GM12878 (cell line): ENCODE data around the gene PDE6C. TPM values are rescaled to one million over a fixed set of nuclear protein-coding genes. Genes with fewer than 3 reads are reported as not detected.

ENCODE experiments used
- ATAC-seq: fragments of 200-7000 bp; cut with Tn5 transposase; 3 replicates; pipeline ENCODE4 v1.9.1; 2020; ENCODE audit warnings: mild to moderate bottlenecking, moderate library complexity
- BruUV-seq: library from RNA; stranded (reverse); fragments of 400-500 nt; replicated peaks from 2 replicates; lab custom pipeline; 2021; lab: Mats Ljungman, UMichigan
- CTCF ChIA-PET: fragments of 300-600 bp; sonication (Branson Sonifier 250); formaldehyde crosslinking; extraction: SDS; loops from one replicate; lab custom pipeline; 2021; ENCODE audit warnings: inconsistent platforms; lab: Yijun Ruan, JAX
- POLR2A ChIA-PET: fragments of 350-600 bp; formaldehyde crosslinking; extraction: SDS; loops from one replicate; lab custom pipeline; 2021; ENCODE audit warnings: inconsistent platforms; lab: Charles Lee
- RAD21 ChIA-PET: fragments of 300-600 bp; sonication (Branson Sonifier 250); formaldehyde crosslinking; loops from one replicate; lab custom pipeline; 2023; ENCODE audit warnings: antibody characterized with exemption; ENCODE audit not compliant: unreplicated experiment; lab: Charles Lee
- SMC1A ChIA-PET: fragments of 300-600 bp; sonication (Branson Sonifier 250); formaldehyde crosslinking; loops from one replicate; lab custom pipeline; 2023; ENCODE audit not compliant: unreplicated experiment, uncharacterized antibody; lab: Charles Lee
- DNase-seq: peaks from one replicate; pipeline ENCODE4 v3.0.0-alpha.2; 2011; ENCODE audit warnings: low read depth, low spot score
- FAIRE-seq: peaks from 3 replicates; lab custom pipeline; 2011; peaks lifted over from hg19 to GRCh38; lab: Jason Lieb, UNC
- H2AFZ ChIP-seq: 2 replicates; pipeline ENCODE4 v1.6.0; 2011; ENCODE audit warnings: low read depth, low read length, control low read depth; ENCODE audit not compliant: control insufficient read depth
- H3K27ac ChIP-seq: 2 replicates; pipeline ENCODE4 v1.5.1; 2011; ENCODE audit warnings: control low read depth; ENCODE audit not compliant: control insufficient read depth, insufficient read depth
- H3K27me3 ChIP-seq, 2 experiments: replicated peaks in 1 of 2; 2 replicates each; pipeline versions ENCODE4 v1.6.0 to v1.6.1; 2011; ENCODE audit warnings: low read length in 1 of 2; ENCODE audit not compliant: control insufficient read depth in 2 of 2, insufficient read depth in 2 of 2
- H3K36me3 ChIP-seq, 2 experiments: 2 replicates each; pipeline ENCODE4 v1.5.1; 2011; ENCODE audit warnings: low read length in 1 of 2; ENCODE audit not compliant: control insufficient read depth in 2 of 2, insufficient read depth in 2 of 2
- H3K4me1 ChIP-seq: 2 replicates; pipeline ENCODE4 v1.6.1; 2011; ENCODE audit warnings: mild to moderate bottlenecking, low read length, moderate library complexity, mixed read lengths; ENCODE audit not compliant: control insufficient read depth, insufficient read depth
- H3K4me2 ChIP-seq: 2 replicates; pipeline ENCODE4 v1.6.0; 2011; ENCODE audit warnings: control low read depth; ENCODE audit not compliant: control insufficient read depth, insufficient read depth
- H3K4me3 ChIP-seq: fragments of 200-600 bp; sonication (generic); 2 replicates; pipeline ENCODE4 v1.5.1; 2016
- H3K79me2 ChIP-seq: 2 replicates; pipeline ENCODE4 v1.6.0; 2011; ENCODE audit warnings: low read length; ENCODE audit not compliant: control insufficient read depth, insufficient read depth
- H3K9ac ChIP-seq: 2 replicates; pipeline ENCODE4 v1.8.0; 2011; ENCODE audit warnings: low read length, control low read depth, mixed read lengths; ENCODE audit not compliant: control insufficient read depth, insufficient read depth
- H3K9me3 ChIP-seq: replicated peaks from 3 replicates; pipeline ENCODE4 v1.5.1; 2011; ENCODE audit warnings: mild to moderate bottlenecking, low read length; ENCODE audit not compliant: control insufficient read depth, insufficient read depth
- H4K20me1 ChIP-seq: 2 replicates; pipeline ENCODE4 v1.6.0; 2011; ENCODE audit not compliant: control insufficient read depth, insufficient read depth
- CBFB ChIP-seq: IDR thresholded peaks from 2 replicates; pipeline ENCODE4 v1.6.1; 2016; ENCODE audit warnings: antibody characterized with exemption, low read depth
- CHD2 ChIP-seq: IDR thresholded peaks from 2 replicates; pipeline ENCODE4 v1.6.1; 2011; ENCODE audit warnings: low read depth, low read length, improper control_type of control experiment, borderline replicate concordance
- CHD4 ChIP-seq: fragments of 200-600 bp; sonication (generic); IDR thresholded peaks from 2 replicates; pipeline ENCODE4 v1.6.1; 2016; ENCODE audit warnings: mild to moderate bottlenecking
- EED ChIP-seq: sonication (generic); IDR thresholded peaks from 2 replicates; pipeline ENCODE4 v1.6.1; 2016; ENCODE audit warnings: antibody characterized with exemption, low read depth
- FOXK2 ChIP-seq: fragments of 450-650 bp; IDR thresholded peaks from 2 replicates; pipeline ENCODE4 v1.6.1; 2017; ENCODE audit warnings: mild to moderate bottlenecking, moderate library complexity
- MTA2 ChIP-seq: fragments of 450-650 bp; IDR thresholded peaks from 2 replicates; pipeline ENCODE4 v1.6.1; 2016; ENCODE audit warnings: low read depth, mild to moderate bottlenecking, moderate library complexity
- MXI1 ChIP-seq: fragments of 150-350 bp; IDR thresholded peaks from 2 replicates; pipeline ENCODE4 v1.6.1; 2011; ENCODE audit warnings: low read depth, mild to moderate bottlenecking, inconsistent platforms, low read length, improper control_type of control experiment
- MYC ChIP-seq: IDR thresholded peaks from 2 replicates; pipeline ENCODE4 v1.6.1; 2011; ENCODE audit warnings: mild to moderate bottlenecking, low read length, moderate library complexity, inconsistent platforms; ENCODE audit not compliant: insufficient read depth, insufficient replicate concordance, insufficient read length, severe bottlenecking
- NFIC ChIP-seq: IDR thresholded peaks from 2 replicates; pipeline ENCODE4 v1.6.1; 2012; ENCODE audit warnings: low read depth, mild to moderate bottlenecking, inconsistent platforms, low read length, moderate library complexity
- NFYA ChIP-seq: IDR thresholded peaks from 2 replicates; pipeline ENCODE4 v1.6.1; 2011; ENCODE audit warnings: low read depth, mild to moderate bottlenecking, low read length, improper control_type of control experiment, borderline replicate concordance
- WGBS: methylation state at CpG from one replicate; pipeline ENCODE4 v1.1.6; 2016; ENCODE audit warnings: low lambda C conversion rate; ENCODE audit not compliant: insufficient replicate concordance, insufficient coverage; ENCODE audit errors: missing lambda C conversion rate; 5-methylcytosine and 5-hydroxymethylcytosine counted together
- in situ Hi-C: fragments of 300-500 bp; cut with MboI; formaldehyde crosslinking; loops from 9 replicates; pipeline ENCODE4 v1.14.3; 2018; ENCODE audit warnings: mixed read lengths
- intact Hi-C: fragments of 100-400 bp; cut with micrococcal nuclease; formaldehyde crosslinking; loops from one replicate; pipeline ENCODE4 v1.14.2; 2022; ENCODE audit not compliant: unreplicated experiment
- polyA plus RNA-seq, 11 experiments: library from polyadenylated mRNA; depleted of rRNA in 4 of 11; unstranded in 6 of 11; stranded (reverse) in 5 of 11; fragments of >200 nt; fragmentation: Nextera tagmentation in 4 of 11; fragmentation: Illumina TruSeq in 1 of 11; extraction: Ambion mirVana in 4 of 11; extraction: Trizol in 1 of 11; gene quantifications; 1 replicate in 1 of 11; 2 replicates in 10 of 11; pipeline versions ENCODE4 v1.2.1 to v1.2.3, GENCODE V29; 2011 to 2016; ENCODE audit warnings: inconsistent platforms in 2 of 11, missing spikeins in 2 of 11, low read depth in 1 of 11
- total RNA-seq, 4 experiments: library from RNA; depleted of rRNA in 3 of 4; stranded (reverse); fragments of >200 nt in 3 of 4; fragmentation: Illumina TruSeq in 1 of 4; extraction: Trizol in 1 of 4; gene quantifications; 2 replicates each; pipeline versions ENCODE4 v1.2.1 to v1.2.3, GENCODE V29; 2013 to 2021
- TF ChIP-seq, protein P1 (sequence below): fragments of 450-650 bp; IDR thresholded peaks from 2 replicates; pipeline ENCODE4 v1.6.1; 2017; ENCODE audit warnings: borderline replicate concordance
- TF ChIP-seq, protein P2 (sequence below): fragments of 450-650 bp; IDR thresholded peaks from 2 replicates; pipeline ENCODE4 v1.6.1; 2017; ENCODE audit warnings: antibody characterized with exemption, mild to moderate bottlenecking, moderate library complexity
- TF ChIP-seq, protein P3 (sequence below), 3 experiments: IDR thresholded peaks in 2 of 3; conservative IDR thresholded peaks in 1 of 3; 2 replicates each; pipeline ENCODE4 v1.5.1; 2011; ENCODE audit warnings: low read depth in 3 of 3, low read length in 3 of 3, mild to moderate bottlenecking in 3 of 3, control low read depth in 2 of 3, moderate library complexity in 2 of 3, inconsistent platforms in 1 of 3, mixed read lengths in 1 of 3; ENCODE audit not compliant: control insufficient read depth in 2 of 3, insufficient read depth in 1 of 3; ENCODE audit errors: extremely low read depth in 1 of 3

PDE6C gene
- total and polyA plus RNA-seq, 10 of the 15 experiments (the other 5 are each of a cell fraction or from before 2014, with no cell fraction given) = not detected

DNA sequence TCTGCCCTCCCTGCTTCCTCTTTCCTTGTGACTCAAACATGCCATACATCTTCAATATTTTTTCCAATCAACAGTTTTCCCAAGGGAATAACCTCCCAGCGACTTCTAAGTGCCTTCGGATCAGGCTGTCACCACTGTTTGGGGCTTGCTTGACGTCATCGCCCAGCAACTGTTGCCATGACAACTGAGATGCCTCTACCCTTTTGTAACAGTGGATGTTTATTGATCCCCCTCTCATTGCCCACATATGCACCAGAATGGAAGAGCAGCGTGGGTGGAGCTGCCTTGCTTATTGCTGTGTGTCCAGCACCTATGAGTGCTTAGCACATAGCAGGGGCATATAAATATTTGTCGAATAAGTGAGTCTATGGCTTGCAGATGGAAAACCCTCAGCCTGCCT is 31.5 kb upstream of the PDE6C start:
- Histone ChIP-seq H4K20me1 (no peaks in the 10 kb centered on the region), H3K4me2 (no peak overlapping the region), H3K4me1 (no peaks in the 10 kb centered on the region), H3K27ac (no peak overlapping the region), H3K36me3 (no peaks in the 10 kb centered on the region), H2AFZ (no peak overlapping the region), H3K4me3 (no peak overlapping the region), H3K27me3 (no peaks in the 10 kb centered on the region), H3K79me2 (no peaks in the 10 kb centered on the region), H3K9ac (no peak overlapping the region), H3K9me3 (no peaks in the 10 kb centered on the region; the same call in 2 of the 3 replicates)
- in situ Hi-C loops (no loop called here), intact Hi-C loops (no loop called here)
- CTCF ChIA-PET = no interaction called here
- FAIRE-seq (no peak), ATAC-seq (no peak), DNase-seq (no peak)
- RAD21 ChIA-PET = no interaction called here
- BruUV-seq = no TSS peak
- SMC1A ChIA-PET = interaction anchor here (1.0 kb wide), 1 partner anchor 10 kb away, joined by 3 read pairs; no protein-coding TSS in a partner anchor
- POLR2A ChIA-PET = no interaction called here
- 23% methylated on average over 6 of the region's 6 CpGs for WGBS
- TF ChIP-seq FOXK2 (no peak), MYC (no peak), EED (no peak), CHD2 (no peak), NFYA (no peak), MTA2 (no peak), CHD4 (no peak), NFIC (no peak), CBFB (no peak), MXI1 (no peak)
- TF ChIP-seq, protein P1, sequence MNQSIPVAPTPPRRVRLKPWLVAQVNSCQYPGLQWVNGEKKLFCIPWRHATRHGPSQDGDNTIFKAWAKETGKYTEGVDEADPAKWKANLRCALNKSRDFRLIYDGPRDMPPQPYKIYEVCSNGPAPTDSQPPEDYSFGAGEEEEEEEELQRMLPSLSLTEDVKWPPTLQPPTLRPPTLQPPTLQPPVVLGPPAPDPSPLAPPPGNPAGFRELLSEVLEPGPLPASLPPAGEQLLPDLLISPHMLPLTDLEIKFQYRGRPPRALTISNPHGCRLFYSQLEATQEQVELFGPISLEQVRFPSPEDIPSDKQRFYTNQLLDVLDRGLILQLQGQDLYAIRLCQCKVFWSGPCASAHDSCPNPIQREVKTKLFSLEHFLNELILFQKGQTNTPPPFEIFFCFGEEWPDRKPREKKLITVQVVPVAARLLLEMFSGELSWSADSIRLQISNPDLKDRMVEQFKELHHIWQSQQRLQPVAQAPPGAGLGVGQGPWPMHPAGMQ = no peak
- TF ChIP-seq, protein P2, sequence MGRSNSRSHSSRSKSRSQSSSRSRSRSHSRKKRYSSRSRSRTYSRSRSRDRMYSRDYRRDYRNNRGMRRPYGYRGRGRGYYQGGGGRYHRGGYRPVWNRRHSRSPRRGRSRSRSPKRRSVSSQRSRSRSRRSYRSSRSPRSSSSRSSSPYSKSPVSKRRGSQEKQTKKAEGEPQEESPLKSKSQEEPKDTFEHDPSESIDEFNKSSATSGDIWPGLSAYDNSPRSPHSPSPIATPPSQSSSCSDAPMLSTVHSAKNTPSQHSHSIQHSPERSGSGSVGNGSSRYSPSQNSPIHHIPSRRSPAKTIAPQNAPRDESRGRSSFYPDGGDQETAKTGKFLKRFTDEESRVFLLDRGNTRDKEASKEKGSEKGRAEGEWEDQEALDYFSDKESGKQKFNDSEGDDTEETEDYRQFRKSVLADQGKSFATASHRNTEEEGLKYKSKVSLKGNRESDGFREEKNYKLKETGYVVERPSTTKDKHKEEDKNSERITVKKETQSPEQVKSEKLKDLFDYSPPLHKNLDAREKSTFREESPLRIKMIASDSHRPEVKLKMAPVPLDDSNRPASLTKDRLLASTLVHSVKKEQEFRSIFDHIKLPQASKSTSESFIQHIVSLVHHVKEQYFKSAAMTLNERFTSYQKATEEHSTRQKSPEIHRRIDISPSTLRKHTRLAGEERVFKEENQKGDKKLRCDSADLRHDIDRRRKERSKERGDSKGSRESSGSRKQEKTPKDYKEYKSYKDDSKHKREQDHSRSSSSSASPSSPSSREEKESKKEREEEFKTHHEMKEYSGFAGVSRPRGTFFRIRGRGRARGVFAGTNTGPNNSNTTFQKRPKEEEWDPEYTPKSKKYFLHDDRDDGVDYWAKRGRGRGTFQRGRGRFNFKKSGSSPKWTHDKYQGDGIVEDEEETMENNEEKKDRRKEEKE = no peak
- TF ChIP-seq, protein P3, sequence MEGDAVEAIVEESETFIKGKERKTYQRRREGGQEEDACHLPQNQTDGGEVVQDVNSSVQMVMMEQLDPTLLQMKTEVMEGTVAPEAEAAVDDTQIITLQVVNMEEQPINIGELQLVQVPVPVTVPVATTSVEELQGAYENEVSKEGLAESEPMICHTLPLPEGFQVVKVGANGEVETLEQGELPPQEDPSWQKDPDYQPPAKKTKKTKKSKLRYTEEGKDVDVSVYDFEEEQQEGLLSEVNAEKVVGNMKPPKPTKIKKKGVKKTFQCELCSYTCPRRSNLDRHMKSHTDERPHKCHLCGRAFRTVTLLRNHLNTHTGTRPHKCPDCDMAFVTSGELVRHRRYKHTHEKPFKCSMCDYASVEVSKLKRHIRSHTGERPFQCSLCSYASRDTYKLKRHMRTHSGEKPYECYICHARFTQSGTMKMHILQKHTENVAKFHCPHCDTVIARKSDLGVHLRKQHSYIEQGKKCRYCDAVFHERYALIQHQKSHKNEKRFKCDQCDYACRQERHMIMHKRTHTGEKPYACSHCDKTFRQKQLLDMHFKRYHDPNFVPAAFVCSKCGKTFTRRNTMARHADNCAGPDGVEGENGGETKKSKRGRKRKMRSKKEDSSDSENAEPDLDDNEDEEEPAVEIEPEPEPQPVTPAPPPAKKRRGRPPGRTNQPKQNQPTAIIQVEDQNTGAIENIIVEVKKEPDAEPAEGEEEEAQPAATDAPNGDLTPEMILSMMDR (IDR thresholded peaks at IDR 0.05 in 2 of 3, conservative IDR thresholded peaks at IDR 0.05 in 1 of 3; ENCODE audit: control insufficient read depth in 2 of 3, extremely low read depth in 1 of 3, insufficient read depth in 1 of 3, low read depth in 3 of 3, low read length in 3 of 3) = no peak
